GM19043 (cell line): ENCODE measurements around the gene KSR1.

Experiments used
- ATAC-seq: cut with Tn5 transposase; IDR thresholded peaks from one replicate; pipeline ENCODE4 v1.9.1; 2021; ENCODE audit warnings: low read depth; ENCODE audit not compliant: unreplicated experiment

The KSR1 gene

GRCh38 chr17:27546624-27547300 is 90.5 kb downstream of the KSR1 start:
- no peak for ATAC-seq

GRCh38 chr17:27547301-27547683 is 91.0 kb downstream of the KSR1 start:
- ATAC-seq = no peak

DNA sequence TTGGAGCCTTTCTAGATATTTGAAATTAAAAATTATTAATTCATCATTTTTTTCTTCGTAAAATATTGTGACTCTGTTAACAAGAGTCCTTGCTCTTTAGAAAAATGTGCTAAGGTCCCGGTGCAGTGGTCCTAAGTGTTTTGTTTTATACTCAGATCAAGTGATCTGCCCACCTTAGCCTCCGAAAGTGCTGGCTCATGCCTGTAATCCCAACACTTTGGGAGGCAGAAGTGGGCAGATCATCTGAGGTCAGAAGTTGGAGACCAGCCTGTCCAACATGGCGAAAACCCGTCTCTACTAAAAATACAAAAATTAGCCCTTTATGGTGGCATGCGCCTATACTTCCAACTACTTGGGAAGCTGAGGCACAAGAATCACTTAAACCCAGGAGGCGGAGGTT is 92.1 kb downstream of the KSR1 start:
- no peak for ATAC-seq

GRCh38 chr17:27549251-27549893 is 93.1 kb downstream of the KSR1 start:
- ATAC-seq = no peak

DNA sequence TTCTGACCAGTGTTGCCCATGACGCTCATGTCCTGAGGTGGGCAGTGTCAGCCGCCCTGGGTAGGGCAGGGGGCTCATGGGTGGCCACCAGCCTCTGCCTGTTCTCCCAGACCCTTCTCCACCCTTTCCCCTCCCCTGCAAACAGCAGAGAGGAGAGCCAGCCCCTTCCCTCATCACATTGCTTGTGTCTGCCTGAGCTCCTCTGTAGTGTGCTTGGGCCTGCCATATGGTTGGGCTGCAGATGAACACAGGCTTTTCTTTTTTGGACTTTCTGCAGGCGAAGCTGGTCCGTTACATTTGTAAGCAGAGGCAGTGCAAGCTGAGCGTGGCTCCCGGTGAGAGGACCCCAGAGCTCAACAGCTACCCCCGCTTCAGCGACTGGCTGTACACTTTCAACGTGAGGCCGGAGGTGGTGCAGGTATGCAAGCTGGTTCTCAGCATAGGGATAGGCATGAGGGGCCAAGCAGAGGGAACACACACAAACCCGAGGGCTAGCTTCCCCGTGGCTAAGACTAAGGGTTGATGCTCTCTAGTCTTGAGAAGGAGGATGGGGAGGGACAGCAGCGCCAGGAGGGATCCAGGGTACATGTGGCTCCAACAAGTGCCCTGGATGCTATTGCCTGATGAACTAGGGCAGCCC is 94.2 kb downstream of the KSR1 start:
- no peak for ATAC-seq

DNA sequence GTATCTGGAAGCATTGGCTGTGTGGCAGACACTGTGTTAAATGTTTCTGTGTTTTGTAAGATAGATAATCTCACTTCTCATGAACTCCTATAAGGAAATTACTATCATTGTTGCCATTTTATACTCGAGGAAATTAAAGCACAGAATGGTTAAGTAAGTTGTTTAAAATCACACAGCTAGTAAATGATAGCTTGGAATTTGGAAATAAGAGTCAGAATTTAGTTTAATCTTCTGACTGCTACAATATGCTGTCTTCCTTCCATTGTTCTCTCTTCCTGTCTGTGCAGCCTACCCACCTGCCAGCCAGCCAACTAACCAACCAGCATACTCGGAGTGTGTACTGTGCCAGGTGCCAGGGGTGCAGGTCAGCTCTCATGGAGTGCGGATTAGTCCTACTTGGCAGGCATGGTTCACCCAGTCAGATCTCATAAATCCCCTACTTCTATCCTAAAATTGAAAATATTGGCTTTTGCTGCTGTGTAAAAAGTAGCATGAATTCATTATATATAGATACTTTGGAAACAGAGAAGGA is 94.8 kb downstream of the KSR1 start:
- no peak for ATAC-seq

DNA sequence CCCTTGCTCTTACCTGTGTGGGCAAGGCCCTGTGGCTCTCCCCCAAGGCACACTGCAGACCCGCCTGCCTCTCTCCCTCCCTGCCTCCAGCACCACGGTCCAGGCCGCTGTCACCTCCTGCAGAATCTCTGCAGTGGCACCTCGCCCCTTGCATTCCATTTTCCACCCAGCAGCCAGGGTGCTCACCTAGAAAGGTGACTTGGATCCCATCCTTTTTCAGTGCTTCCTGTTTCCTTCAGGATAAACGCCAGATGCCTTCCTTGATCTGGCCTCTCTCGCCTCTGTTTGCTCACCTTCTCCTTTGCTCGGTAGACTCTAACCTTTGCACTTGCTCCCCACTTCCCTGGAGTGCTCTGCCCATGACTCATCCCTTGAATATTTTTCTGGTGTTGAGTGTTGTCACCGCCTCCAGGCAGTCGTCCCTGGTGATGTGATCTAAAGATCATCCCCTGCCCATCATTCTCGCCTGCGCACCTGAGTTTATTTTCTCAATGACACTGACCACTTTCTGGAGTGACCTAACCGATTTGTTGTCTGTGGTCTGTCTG is 95.5 kb downstream of the KSR1 start:
- ATAC-seq = no peak

DNA sequence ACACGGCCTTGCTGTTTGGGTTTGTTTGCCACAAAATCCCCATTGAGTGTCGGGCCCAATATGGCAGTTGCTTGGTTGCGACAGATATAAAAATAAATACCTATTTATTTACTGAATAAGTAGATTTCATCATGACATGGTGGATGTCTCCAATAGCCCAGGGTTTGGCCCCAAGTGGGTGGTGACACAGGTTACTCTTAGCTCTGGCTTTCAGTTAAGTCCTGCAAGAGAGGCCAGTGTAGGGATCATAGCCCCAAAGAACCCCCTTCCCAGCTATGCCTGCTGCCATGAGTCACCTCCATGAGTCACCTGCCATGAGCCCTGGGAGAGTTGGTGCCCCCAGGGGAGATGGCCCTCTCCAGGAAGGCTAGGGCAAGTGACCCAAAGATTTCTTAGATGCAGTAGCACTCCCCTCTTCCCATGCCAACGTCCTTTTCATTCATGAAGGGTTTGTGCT is 96.1 kb downstream of the KSR1 start:
- no peak for ATAC-seq

GRCh38 chr17:27553019-27553511 is 96.8 kb downstream of the KSR1 start:
- no peak for ATAC-seq

GRCh38 chr17:27554152-27554551 is 97.9 kb downstream of the KSR1 start:
- no peak for ATAC-seq

GRCh38 chr17:27554911-27555310 is 98.7 kb downstream of the KSR1 start:
- no peak for ATAC-seq

- ATAC-seq = no peak
Observed at GRCh38 chr17:27555339-27555738, 99.1 kb downstream of the KSR1 start.

GRCh38 chr17:27558341-27558740 is 102.1 kb downstream of the KSR1 start:
- no peak for ATAC-seq

DNA sequence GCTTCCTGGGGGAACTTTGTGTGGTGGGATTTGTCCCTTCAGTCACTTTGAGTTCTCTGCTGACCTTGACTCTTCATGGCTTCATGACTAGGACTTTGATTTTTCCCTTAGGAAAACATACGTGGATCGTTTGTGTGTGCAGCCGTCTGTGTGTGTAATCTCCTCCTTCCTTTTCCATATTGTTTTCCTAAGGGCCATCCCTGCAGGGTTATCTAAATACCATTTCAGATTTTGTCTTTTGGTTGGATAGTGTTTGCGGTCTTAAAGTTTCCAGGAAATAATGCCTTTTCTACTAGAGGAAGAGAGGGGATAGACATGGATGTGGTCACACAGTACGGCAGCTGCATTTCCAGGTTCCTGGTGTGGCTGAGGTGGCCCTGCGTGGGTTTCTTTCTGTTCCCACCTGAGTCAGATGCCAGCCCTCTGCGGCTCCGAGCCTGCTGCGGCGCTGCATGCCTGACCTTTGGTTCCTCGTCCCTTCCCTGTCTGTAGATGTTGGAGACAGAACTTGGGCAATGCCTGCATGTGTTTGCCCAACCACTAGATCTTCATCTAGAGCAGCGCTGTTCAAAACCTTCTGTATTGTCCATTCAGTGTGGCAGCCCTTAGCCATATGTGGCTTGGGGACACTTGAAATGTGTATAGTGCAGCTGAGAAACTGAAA is 102.7 kb downstream of the KSR1 start:
- ATAC-seq = no peak

DNA sequence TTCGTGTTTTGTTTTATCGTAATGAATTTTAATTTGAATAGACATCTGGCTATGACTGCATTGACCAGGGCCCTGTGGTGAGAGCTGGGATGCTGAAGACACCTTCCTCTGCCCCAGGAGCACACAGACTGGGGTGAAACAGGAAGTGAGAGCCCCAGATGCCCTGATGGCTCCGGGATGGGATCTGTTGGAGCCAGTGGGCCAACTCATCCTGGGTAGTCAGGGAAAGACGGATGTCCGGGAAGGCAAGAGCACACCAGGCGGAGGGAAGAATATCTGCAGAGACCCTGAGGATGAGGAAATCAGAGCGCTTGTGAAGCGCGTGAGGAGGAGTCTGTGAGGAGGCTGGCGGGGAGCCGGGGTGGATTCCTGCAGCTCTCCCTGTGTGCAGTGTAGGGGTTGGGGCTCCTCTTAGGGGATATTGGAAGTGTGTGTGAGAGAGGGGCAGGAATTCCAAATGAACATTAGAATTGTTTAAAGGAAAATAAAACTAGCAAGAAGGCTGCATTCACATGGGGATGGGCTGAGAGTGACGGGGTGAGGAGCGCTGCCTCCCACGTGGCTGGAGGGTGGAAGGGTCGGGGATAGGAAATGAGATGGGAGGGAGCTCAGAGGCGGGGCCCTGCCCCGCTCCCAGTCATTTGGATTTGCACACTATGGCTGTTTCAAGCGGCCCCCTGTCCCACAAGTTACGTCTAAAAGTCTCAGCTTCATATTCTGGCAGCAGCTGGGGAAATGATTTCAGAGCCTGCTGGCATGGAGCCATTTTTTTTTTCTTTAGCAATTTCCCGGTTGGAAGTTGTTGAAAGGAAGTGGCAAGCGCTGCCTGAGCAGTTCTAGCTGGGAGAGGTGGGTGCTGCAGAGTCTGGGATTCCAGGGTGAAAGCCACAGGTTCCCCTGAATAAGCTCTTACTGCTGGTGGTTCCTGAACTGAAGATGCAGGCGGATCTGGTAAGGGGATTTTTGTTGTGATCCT is 103.5 kb downstream of the KSR1 start:
- ATAC-seq = no peak

DNA sequence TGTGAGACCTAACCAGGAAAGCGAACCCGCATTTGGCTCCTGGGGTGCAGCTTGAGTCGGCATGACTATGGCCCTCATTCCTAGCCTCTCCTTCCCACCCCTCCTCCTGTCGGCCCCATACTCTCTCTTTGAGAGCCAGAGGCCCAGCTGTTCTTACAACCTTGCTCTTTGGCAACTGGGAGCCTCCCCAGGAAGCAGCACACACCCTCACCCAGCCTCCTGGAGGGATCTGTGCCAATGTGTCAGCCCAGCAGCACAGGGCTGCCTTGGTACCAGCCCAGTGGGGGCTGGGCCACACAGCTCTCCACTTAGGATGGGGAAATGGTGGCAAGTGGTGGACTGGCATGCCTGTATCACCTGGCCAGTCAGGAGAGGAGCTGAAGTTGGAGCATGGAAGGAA is 104.4 kb downstream of the KSR1 start:
- no peak for ATAC-seq

DNA sequence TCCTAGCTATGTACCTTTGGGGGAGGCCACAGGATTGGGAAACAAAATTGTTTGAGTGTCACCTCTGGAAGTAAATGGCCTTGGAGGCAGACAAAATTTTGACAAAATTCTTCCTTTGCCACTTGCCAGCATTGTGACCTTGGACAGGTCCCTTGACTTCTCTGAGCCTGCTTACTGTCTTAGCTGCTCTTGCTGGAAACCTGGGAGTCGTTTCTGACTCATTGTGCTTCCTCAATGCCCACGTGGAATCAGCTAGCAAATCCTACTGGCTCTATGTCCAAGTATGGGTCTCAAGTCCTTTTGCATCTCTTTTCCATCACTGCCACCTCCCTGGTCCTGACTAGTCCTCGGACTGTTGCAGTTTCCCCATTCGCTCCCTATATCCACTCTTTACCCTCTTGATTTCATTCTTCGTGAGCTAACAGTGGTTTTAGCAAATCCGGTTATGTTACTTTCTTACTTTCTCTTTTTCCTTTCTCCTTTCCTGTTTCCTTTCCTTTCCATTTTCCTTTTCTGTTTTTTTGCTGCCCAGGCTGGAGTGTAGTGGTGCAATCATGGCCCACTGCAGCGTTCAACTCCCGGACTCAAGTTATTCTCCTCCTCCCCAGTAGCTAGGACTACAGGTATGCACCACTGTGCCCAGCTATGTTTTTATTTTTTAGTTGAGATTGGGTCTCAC is 106.7 kb downstream of the KSR1 start:
- no peak for ATAC-seq

DNA sequence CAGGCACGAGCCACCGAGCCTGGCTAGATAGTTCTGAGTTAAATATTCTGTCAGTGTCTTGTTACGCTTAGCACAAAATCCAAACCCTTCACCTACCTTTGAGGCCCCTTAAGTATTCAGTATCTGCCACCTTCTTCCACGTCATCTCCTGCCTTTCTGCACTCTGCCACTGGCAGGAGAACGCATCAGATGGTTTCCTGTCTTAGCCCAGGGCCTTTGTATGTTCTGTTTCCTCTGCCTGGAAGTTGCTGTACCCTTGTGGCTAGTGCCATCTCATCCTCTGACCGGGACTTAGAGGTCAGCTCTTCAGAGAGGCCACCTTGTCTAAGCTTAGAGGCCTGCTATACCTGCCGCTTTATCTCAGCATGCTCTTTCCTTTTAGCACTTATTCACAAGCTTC is 107.3 kb downstream of the KSR1 start:
- ATAC-seq = no peak

GRCh38 chr17:27564463-27564862 is 108.2 kb downstream of the KSR1 start:
- no peak for ATAC-seq
